Renal pelvis (tissue), 12 donors: Measurements from ENCODE around the gene ADORA3. TPM values are rescaled to one million over a fixed set of nuclear protein-coding genes. Genes with fewer than 3 reads are reported as not detected.
"Not testable (repeated sequence)": the region's sequence is repeated elsewhere in the genome, so short reads cannot be mapped to it uniquely, and the experiment has no call there.

Source experiments
- DNase-seq: peaks from one replicate; pipeline ENCODE4 v3.0.0-alpha.2; 2013
- long read RNA-seq, 16 experiments: transcript quantifications; one replicate each; lab custom pipeline, GENCODE V29; 2026
- polyA plus RNA-seq, 3 donors: library from polyadenylated mRNA; unstranded; fragments of 120-200 nt; gene quantifications; one replicate each; pipeline ENCODE4 v1.2.1, GENCODE V29; 2013; ENCODE audit not compliant: insufficient read length in 3 of 3

The ADORA3 gene
- under 1 TPM; 0.30 to 0.78 (median 0.65) TPM for polyA plus RNA-seq
- long read RNA-seq, donor 1: 0 reads
- long read RNA-seq, donor 2: 0 reads
- long read RNA-seq, donor 3: 0 reads
- long read RNA-seq, donor 4: 0 reads
- long read RNA-seq, donor 5: 0 reads
- long read RNA-seq, donor 6: 0 reads
- long read RNA-seq, donor 7: 0 reads
- long read RNA-seq, donor 8: 0 reads
- long read RNA-seq, donor 9: 0 reads
- long read RNA-seq, donor 10: 0 reads
- long read RNA-seq, donor 11, partial matches to known transcripts: 0 of 2 reads
- long read RNA-seq, donor 11, other reads (novel, unspliced or antisense): 0 of 2 reads
- long read RNA-seq, donor 12: 0 reads
- long read RNA-seq, donor 13: 0 reads
- long read RNA-seq, donor 14: 0 reads
- long read RNA-seq, donor 15: 0 reads
- long read RNA-seq, donor 16: 0 reads

- no peak for DNase-seq
These were observed at the start of gene ADORA3, which contains the start of gene TMIGD3 for GRCh38 chr1:111503585-111504060. Gene ADORA3 (minus strand): TSS chr1:111503633. CDS start chr1:111503354, 279 bp downstream. Gene TMIGD3 (minus strand): TSS chr1:111503633. CDS start chr1:111503354, 279 bp downstream.

- DNase-seq: no peak
These were observed 49.8 kb upstream of the ADORA3 start for GRCh38 chr1:111553196-111553595.

- no peak for DNase-seq
These were observed 49.2 kb upstream of the ADORA3 start for GRCh38 chr1:111552587-111552986.

- DNase-seq: no peak
These were observed 48.4 kb upstream of the ADORA3 start for GRCh38 chr1:111551623-111552411.

GRCh38 chr1:111547786-111548185 lies 44.4 kb upstream of the ADORA3 start:
- not testable (repeated sequence) for DNase-seq

- DNase-seq: no peak
These were observed 38.8 kb upstream of the ADORA3 start for GRCh38 chr1:111542187-111542586.

- DNase-seq: peak; percentile 20
These were observed 38.3 kb upstream of the ADORA3 start for GRCh38 chr1:111541721-111542120.

GRCh38 chr1:111540928-111541327 lies 37.5 kb upstream of the ADORA3 start:
- DNase-seq: no peak

GRCh38 chr1:111538343-111539025 lies 35.1 kb upstream of the ADORA3 start:
- no peak for DNase-seq

- no peak for DNase-seq
These were observed 32.1 kb upstream of the ADORA3 start for GRCh38 chr1:111535256-111536191.

- no peak for DNase-seq
These were observed 16.6 kb upstream of the ADORA3 start for GRCh38 chr1:111520053-111520452.

GRCh38 chr1:111517469-111518225 lies 14.2 kb upstream of the ADORA3 start:
- DNase-seq: no peak

- DNase-seq: peak; percentile 54
These were observed 12.6 kb upstream of the ADORA3 start for GRCh38 chr1:111516005-111516535.

GRCh38 chr1:111515291-111516004 lies 12.0 kb upstream of the ADORA3 start:
- DNase-seq: no peak

- DNase-seq: no peak
These were observed 10.1 kb upstream of the ADORA3 start for GRCh38 chr1:111513410-111514020.

GRCh38 chr1:111512931-111513330 lies 9.5 kb upstream of the ADORA3 start:
- DNase-seq: no peak

GRCh38 chr1:111512132-111512889 lies 8.9 kb upstream of the ADORA3 start:
- DNase-seq: no peak

- no peak for DNase-seq
These were observed 7.9 kb upstream of the ADORA3 start for GRCh38 chr1:111511370-111511769.
